ENCODE data around the gene MCC. TPM values are rescaled to one million over a fixed set of nuclear protein-coding genes. Genes with fewer than 3 reads are reported as not detected.

The MCC gene
- total RNA-seq, 2 donors from 2014 or later = 164 to 187 TPM

- peaks cover 72% of the 10 kb centered on the region for H3K4me1 Mint-ChIP-seq
- H3K27me3 Mint-ChIP-seq (ENCODE audit: insufficient read depth) = no peaks in the 10 kb centered on the region
- peak; percentile 23 for DNase-seq
- H3K27me3 ChIP-seq (ENCODE audit: control insufficient read depth, insufficient read depth, low read length, poor library complexity, severe bottlenecking) = no peaks in the 10 kb centered on the region
- H3K36me3 Mint-ChIP-seq (ENCODE audit: low read depth) = peaks cover 20% of the 10 kb centered on the region
- no peak overlapping the region for H3K27ac ChIP-seq (ENCODE audit: low read depth, low read length)
- peak overlapping the region; percentile 69 for H3K9ac ChIP-seq (ENCODE audit: extremely low read depth, low read length, poor library complexity, severe bottlenecking)
- peak overlapping the region; percentile 96 for H3K4me3 ChIP-seq (ENCODE audit: low read length)
- WGBS, 2 experiments (ENCODE audit: insufficient coverage in 1 of 2, insufficient read length in 1 of 2) = 66 to 81% methylated on average over 7 to 8 of the region's 8 CpGs
- peaks cover 35% of the 10 kb centered on the region for H3K4me1 ChIP-seq (ENCODE audit: control insufficient read depth, insufficient read depth, low read length)
- no peak for TF ChIP-seq CTCF (conservative IDR thresholded peaks at IDR 0.05)
- H3K9me3 ChIP-seq (ENCODE audit: control insufficient read depth, low read length) = no peaks in the 10 kb centered on the region
- peak overlapping the region; percentile 77 for H3K4me3 Mint-ChIP-seq
- H3K36me3 ChIP-seq (ENCODE audit: control insufficient read depth, insufficient read depth, low read length) = peaks cover 32% of the 10 kb centered on the region
- H3K9me3 Mint-ChIP-seq = no peaks in the 10 kb centered on the region
- H3K27ac Mint-ChIP-seq = peak overlapping the region; percentile 82
These were observed 286.0 kb downstream of the MCC start for GRCh38 chr5:113202287-113202686.

GRCh38 chr5:113201715-113202114 is 286.5 kb downstream of the MCC start:
- Histone ChIP-seq H3K4me1 (ENCODE audit: control insufficient read depth, insufficient read depth, low read length) (peaks cover 41% of the 10 kb centered on the region), H3K36me3 (ENCODE audit: control insufficient read depth, insufficient read depth, low read length) (peaks cover 38% of the 10 kb centered on the region), H3K27ac (ENCODE audit: low read depth, low read length) (no peak overlapping the region), H3K9ac (ENCODE audit: extremely low read depth, low read length, poor library complexity, severe bottlenecking) (peak overlapping the region; percentile 69), H3K27me3 (ENCODE audit: control insufficient read depth, insufficient read depth, low read length, poor library complexity, severe bottlenecking) (no peaks in the 10 kb centered on the region), H3K9me3 (ENCODE audit: control insufficient read depth, low read length) (no peaks in the 10 kb centered on the region), H3K4me3 (ENCODE audit: low read length) (peak overlapping the region; percentile 96)
- H3K4me1 Mint-ChIP-seq = peaks cover 73% of the 10 kb centered on the region
- H3K9me3 Mint-ChIP-seq = no peaks in the 10 kb centered on the region
- peaks cover 26% of the 10 kb centered on the region for H3K36me3 Mint-ChIP-seq (ENCODE audit: low read depth)
- no peaks in the 10 kb centered on the region for H3K27me3 Mint-ChIP-seq (ENCODE audit: insufficient read depth)
- peak overlapping the region; percentile 82 for H3K27ac Mint-ChIP-seq
- peak; percentile 49 for DNase-seq
- TF ChIP-seq CTCF (conservative IDR thresholded peaks at IDR 0.05) = no peak
- WGBS, 2 experiments (ENCODE audit: insufficient coverage in 1 of 2, insufficient read length in 1 of 2) = 64 to 67% methylated on average over 4 to 5 of the region's 5 CpGs
- peak overlapping the region; percentile 77 for H3K4me3 Mint-ChIP-seq

GRCh38 chr5:113199122-113199905 is 288.9 kb downstream of the MCC start:
- H3K4me1 Mint-ChIP-seq = peaks cover 62% of the 10 kb centered on the region
- H3K27me3 Mint-ChIP-seq (ENCODE audit: insufficient read depth) = no peaks in the 10 kb centered on the region
- peak; percentile 38 for DNase-seq
- H3K27me3 ChIP-seq (ENCODE audit: control insufficient read depth, insufficient read depth, low read length, poor library complexity, severe bottlenecking) = no peaks in the 10 kb centered on the region
- peaks cover 31% of the 10 kb centered on the region for H3K4me1 ChIP-seq (ENCODE audit: control insufficient read depth, insufficient read depth, low read length)
- peak overlapping the region; percentile 96 for H3K4me3 ChIP-seq (ENCODE audit: low read length)
- H3K4me3 Mint-ChIP-seq = peak overlapping the region; percentile 77
- peaks cover 50% of the 10 kb centered on the region for H3K36me3 Mint-ChIP-seq (ENCODE audit: low read depth)
- H3K9ac ChIP-seq (ENCODE audit: extremely low read depth, low read length, poor library complexity, severe bottlenecking) = no peak overlapping the region
- H3K9me3 Mint-ChIP-seq = no peaks in the 10 kb centered on the region
- WGBS, 2 experiments (ENCODE audit: insufficient coverage in 1 of 2, insufficient read length in 1 of 2) = 82 to 100% methylated on average over 2 to 5 of the region's 5 CpGs
- H3K36me3 ChIP-seq (ENCODE audit: control insufficient read depth, insufficient read depth, low read length) = peaks cover 62% of the 10 kb centered on the region
- no peak overlapping the region for H3K27ac ChIP-seq (ENCODE audit: low read depth, low read length)
- H3K9me3 ChIP-seq (ENCODE audit: control insufficient read depth, low read length) = no peaks in the 10 kb centered on the region
- TF ChIP-seq CTCF (conservative IDR thresholded peaks at IDR 0.05) = no peak
- H3K27ac Mint-ChIP-seq = no peak overlapping the region
